HG02840 (cell line): ENCODE measurements around the gene FATE1.

Experiments used
- ATAC-seq: cut with Tn5 transposase; IDR thresholded peaks from one replicate; pipeline ENCODE4 v1.9.1; 2021; ENCODE audit warnings: mild to moderate bottlenecking, moderate library complexity, moderate number of reproducible peaks; ENCODE audit not compliant: unreplicated experiment, low FRiP score

Gene FATE1

DNA sequence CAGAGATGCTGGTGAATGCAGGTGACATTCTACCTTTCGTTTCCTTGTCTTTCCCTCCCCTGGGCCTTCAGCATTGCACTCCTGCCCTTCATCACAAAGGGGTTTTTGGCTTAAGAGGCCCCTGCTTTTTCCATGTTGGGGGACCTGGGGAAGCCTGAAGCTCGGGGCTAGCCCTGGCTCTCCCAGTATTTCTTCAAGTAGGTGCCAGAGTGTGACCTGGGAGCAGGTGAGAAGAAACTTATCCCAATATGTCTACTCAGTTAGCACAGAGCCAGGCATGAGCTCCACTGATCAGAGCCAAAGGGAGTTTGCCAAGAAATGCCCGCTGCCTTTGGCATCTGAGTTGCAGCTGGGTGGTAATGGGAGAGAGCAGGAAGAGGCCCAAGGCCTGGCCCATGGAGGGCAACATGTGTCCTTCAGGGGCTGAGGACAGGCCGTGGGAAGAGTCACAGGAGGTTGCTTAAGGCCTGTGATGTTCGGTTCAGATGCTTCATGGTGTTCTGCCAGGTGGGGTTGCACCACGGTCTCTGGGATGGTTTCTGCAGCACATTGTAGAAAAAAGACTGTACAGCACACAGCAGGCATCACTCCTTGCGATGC, 13.0 kb upstream of the FATE1 start:
- no peak for ATAC-seq

GRCh38 chrX:151703487-151703886, 12.3 kb upstream of the FATE1 start:
- ATAC-seq: no peak

DNA sequence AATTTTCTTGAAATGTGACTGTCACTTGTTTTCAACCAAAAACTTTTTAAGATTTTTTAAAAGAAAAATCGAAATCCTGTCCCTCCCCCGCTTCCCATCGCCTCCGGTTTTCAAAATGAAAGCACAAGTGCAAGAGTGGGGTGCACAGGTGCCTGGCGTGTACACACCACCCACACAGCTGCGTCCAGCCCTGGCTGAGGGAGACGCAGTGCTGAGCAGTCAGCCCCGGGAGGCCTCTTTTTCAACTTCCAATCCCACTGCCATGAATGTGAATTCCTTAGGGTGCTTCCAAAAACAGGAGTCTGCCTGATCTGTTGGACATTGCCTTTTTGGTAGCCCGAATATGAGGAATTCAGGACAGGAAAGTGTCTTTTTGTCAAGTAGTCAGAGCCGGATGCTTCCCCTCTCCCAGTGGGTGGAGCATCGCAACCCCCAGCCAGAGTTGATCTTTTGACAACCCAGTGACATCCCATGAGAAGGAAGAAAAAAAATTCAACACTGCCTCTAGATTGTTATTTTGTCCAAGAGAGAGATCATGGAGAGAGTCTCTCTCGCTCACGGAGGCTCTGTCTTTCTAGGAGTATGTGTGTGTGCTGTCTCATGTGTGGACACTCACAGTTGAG, 11.7 kb upstream of the FATE1 start:
- no peak for ATAC-seq

GRCh38 chrX:151708821-151709220, 7.0 kb upstream of the FATE1 start:
- no peak for ATAC-seq

- ATAC-seq: no peak
Observed at GRCh38 chrX:151710457-151710856, 5.4 kb upstream of the FATE1 start.

DNA sequence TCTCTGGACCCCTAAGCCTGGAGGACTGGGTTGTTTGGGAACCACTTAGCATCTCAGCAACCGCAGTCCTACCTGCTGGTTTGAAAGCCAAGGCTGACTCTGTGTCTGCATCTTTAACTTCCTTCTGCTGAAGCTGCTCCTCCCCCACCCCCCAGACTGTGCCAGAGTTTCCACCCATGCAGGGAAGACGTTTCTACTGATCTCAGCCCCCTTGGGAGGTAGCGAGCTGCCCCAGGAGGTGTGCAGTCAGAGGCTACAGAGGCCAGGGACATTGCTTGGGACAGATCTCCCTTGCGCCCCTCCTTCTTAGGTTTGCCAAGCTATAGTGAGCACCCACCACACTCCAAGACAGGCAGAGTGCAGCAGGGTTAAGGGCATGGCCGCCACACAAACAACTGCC, 4.7 kb upstream of the FATE1 start:
- no peak for ATAC-seq

- ATAC-seq: no peak
Observed at GRCh38 chrX:151711787-151712186, 4.0 kb upstream of the FATE1 start.

- ATAC-seq: no peak
Observed at GRCh38 chrX:151712253-151712652, 3.6 kb upstream of the FATE1 start.

GRCh38 chrX:151713849-151714248, 2.0 kb upstream of the FATE1 start:
- no peak for ATAC-seq

- no peak for ATAC-seq
Observed at GRCh38 chrX:151714362-151714761, 1.5 kb upstream of the FATE1 start.

GRCh38 chrX:151722241-151722846, 6.5 kb downstream of the FATE1 start:
- no peak for ATAC-seq

- no peak for ATAC-seq
Observed at GRCh38 chrX:151723156-151723760, 7.4 kb downstream of the FATE1 start.

DNA sequence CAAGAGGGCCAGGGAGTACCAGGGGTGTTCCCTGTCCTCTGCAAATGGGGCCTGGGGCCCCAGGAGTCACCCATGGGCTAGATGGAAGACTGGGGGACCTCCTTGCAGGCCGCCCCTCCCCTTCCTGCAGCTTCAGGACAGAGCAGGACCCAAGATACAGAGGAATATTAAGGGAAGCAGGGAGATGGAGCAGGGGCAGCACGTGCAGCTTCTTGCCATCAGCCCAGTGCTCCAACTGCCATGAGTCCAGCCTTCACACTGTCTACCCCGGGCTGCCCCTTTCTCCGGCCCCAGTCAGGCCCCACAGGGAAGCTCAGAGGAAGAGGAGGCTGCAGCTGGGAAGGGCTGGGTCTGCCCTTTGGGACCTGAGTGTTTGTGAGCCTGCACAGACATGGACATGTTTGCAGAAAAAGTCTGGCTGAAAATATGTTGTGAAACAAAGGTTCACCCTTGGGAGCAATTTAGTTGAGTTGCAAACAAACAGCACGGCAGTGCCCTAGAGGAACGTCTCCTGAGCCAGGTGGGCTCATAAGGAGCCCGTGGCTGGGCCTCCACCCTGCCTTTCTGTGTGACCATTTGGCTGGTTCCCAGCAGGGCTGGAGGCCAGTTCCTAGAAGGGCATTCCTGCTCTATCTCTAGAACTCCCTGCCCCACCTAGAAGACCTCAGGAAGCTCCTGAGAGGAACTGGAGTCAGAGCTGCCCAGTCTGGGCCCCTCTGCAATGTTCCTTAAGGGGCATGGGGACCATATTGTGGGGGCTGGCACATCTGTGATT, 8.9 kb downstream of the FATE1 start:
- no peak for ATAC-seq

DNA sequence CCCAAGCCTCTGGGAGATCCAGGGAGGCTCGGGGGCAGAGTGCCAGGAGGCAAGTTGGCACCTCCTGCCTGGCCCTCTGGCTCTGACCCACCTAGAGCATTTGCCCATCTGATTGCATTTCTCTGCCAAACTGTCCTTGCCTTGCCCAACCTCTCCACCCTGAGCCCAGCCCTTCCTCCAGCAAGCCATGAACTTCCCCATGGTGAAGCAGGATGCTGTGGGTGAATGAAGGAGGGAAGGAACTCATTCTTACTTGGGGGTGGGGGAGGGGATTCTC, 9.4 kb downstream of the FATE1 start:
- no peak for ATAC-seq

GRCh38 chrX:151726751-151727150, 10.9 kb downstream of the FATE1 start:
- no peak for ATAC-seq

- no peak for ATAC-seq
Observed at GRCh38 chrX:151727346-151727745, 11.5 kb downstream of the FATE1 start.

GRCh38 chrX:151729056-151729725, 13.4 kb downstream of the FATE1 start:
- ATAC-seq: no peak

DNA sequence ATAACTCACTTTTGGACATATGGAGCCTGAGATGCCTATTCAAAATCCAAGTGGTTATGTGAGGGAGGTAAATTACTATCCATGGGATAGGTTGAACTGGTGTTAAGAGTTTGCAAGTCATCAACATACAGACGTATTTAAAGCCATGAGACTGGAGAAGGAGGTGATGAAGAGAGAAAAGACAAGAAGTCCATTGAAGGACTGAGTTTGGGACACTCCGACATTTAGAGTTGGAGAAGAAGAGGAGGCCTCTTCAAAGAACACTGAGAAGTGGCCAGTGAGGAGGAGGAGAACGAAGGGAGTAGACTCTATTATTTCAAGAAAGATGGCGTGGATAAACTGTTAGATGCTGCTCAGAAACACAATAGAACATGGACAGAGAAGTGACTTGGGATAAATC, 18.6 kb downstream of the FATE1 start, which contains the start of gene CNGA2:
TSS of gene CNGA2 (plus strand) at position 301 of the 400 bp plus-strand sequence. CDS start 3,738 bp downstream, outside the sequence.
- no peak for ATAC-seq

DNA sequence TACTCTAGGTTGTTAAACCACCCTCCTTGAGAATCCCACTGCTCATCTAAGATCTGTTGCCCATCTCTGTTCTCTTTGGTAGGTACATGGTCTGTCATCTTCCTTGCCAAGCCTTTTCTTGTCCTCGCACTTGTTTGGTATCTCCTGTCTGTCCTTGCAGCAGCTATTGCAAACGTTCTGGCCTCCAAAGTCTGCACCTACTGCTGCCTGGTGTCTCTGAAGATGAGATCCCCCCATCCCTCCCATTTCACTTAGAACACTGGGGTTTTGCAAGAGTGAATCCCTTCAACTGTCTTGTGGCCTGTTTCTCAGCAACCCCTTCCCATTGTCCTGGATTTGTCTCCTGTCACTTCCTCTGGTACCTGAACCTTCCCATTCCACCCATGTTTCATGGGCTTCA, 19.4 kb downstream of the FATE1 start:
- no peak for ATAC-seq

- no peak for ATAC-seq
Observed at GRCh38 chrX:151736685-151737084, 20.9 kb downstream of the FATE1 start.

DNA sequence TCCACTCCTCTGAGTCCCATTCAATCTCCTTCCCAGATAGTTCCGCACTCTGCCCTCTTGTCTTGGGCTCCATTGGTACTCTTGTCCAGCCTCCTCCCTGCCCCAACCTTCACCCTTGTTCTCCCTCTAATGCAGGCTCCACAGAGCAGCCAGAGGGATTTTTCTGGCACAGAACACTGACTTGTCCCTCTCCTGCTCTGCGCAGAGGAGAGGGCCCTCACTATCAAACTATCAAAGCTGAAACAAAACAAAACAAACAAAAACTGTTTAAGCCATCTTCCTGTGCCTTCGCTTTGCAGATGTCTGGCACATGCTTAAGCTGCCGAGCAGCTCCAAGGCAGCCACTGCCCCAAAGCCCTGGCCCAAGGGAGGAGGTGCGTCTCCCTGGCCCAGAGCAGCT, 21.7 kb downstream of the FATE1 start:
- ATAC-seq: no peak
